Lower lobe of right lung (tissue), 2 donors: ENCODE data around the gene STIM1. TPM values are rescaled to one million over a fixed set of nuclear protein-coding genes. Genes with fewer than 3 reads are reported as not detected.

Experiments
- ATAC-seq, 2 donors: fragments of 200-7000 bp; cut with Tn5 transposase; one replicate each; pipeline ENCODE4 v1.9.1; 2020 to 2022; ENCODE audit warnings: mild to moderate bottlenecking in 2 of 2, moderate library complexity in 2 of 2
- DNase-seq: peaks from one replicate; pipeline ENCODE4 v3.0.0-alpha.2; 2020
- H3K27ac ChIP-seq: fragments of 200-600 bp; one replicate; pipeline ENCODE4 v1.8.0; 2022
- H3K27me3 ChIP-seq: fragments of 200-600 bp; one replicate; pipeline ENCODE4 v1.8.0; 2022; ENCODE audit warnings: low read depth
- H3K36me3 ChIP-seq: fragments of 200-600 bp; one replicate; pipeline ENCODE4 v1.8.0; 2022; ENCODE audit warnings: mild to moderate bottlenecking
- H3K4me1 ChIP-seq: fragments of 200-600 bp; one replicate; pipeline ENCODE4 v1.8.0; 2022
- H3K4me3 ChIP-seq: fragments of 200-600 bp; one replicate; pipeline ENCODE4 v1.8.0; 2022; ENCODE audit warnings: mild to moderate bottlenecking
- H3K9me3 ChIP-seq: fragments of 200-600 bp; one replicate; pipeline ENCODE4 v1.8.0; 2022
- intact Hi-C: fragments of 100-400 bp; cut with DNase I; formaldehyde crosslinking; loops from one replicate; pipeline ENCODE4 v1.11.0; 2022
- total RNA-seq: library from RNA; stranded (reverse); fragmentation: NEBNext Ultra II Directional; extraction: Animal tissue kit (Norgen Biotek cat#: 25700); gene quantifications from one replicate; pipeline ENCODE4 v1.2.1, GENCODE V29; 2021
- TF ChIP-seq, protein P1 (sequence below): fragments of 200-600 bp; IDR thresholded peaks from one replicate; pipeline ENCODE4 v1.8.0; 2022; ENCODE audit warnings: antibody characterized with exemption, mild to moderate bottlenecking
- donor health status: DM: no; HTN: yes; CAD: no; lungs with severe emphysema.

Gene STIM1
- total RNA-seq, 1 donor from 2014 or later, result 59.5 TPM

GRCh38 chr11:3832816-3833215 lies 22.6 kb upstream of the STIM1 start:
- Histone ChIP-seq H3K4me1 (peaks cover 80% of the 10 kb centered on the region), H3K4me3 (no peak overlapping the region), H3K27ac (peak overlapping the region; percentile 40), H3K9me3 (no peaks in the 10 kb centered on the region), H3K36me3 (peaks cover 25% of the 10 kb centered on the region), H3K27me3 (no peaks in the 10 kb centered on the region)
- ATAC-seq, result no peak
- DNase-seq, result no peak
- TF ChIP-seq, protein P1, sequence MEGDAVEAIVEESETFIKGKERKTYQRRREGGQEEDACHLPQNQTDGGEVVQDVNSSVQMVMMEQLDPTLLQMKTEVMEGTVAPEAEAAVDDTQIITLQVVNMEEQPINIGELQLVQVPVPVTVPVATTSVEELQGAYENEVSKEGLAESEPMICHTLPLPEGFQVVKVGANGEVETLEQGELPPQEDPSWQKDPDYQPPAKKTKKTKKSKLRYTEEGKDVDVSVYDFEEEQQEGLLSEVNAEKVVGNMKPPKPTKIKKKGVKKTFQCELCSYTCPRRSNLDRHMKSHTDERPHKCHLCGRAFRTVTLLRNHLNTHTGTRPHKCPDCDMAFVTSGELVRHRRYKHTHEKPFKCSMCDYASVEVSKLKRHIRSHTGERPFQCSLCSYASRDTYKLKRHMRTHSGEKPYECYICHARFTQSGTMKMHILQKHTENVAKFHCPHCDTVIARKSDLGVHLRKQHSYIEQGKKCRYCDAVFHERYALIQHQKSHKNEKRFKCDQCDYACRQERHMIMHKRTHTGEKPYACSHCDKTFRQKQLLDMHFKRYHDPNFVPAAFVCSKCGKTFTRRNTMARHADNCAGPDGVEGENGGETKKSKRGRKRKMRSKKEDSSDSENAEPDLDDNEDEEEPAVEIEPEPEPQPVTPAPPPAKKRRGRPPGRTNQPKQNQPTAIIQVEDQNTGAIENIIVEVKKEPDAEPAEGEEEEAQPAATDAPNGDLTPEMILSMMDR, result no peak
- intact Hi-C loops, result no loop called here

- ATAC-seq, result no peak
- Histone ChIP-seq H3K27me3 (no peaks in the 10 kb centered on the region), H3K9me3 (no peaks in the 10 kb centered on the region), H3K27ac (peak overlapping the region; percentile 66), H3K4me3 (no peak overlapping the region), H3K36me3 (peaks cover 21% of the 10 kb centered on the region), H3K4me1 (peaks cover 86% of the 10 kb centered on the region)
- TF ChIP-seq, protein P1, result no peak
- no peak for DNase-seq
- intact Hi-C loops, result no loop called here
Measured at GRCh38 chr11:3833449-3833848, 22.0 kb upstream of the STIM1 start.

- Histone ChIP-seq H3K9me3 (no peaks in the 10 kb centered on the region), H3K4me3 (no peak overlapping the region), H3K27me3 (no peaks in the 10 kb centered on the region), H3K4me1 (peaks cover 93% of the 10 kb centered on the region), H3K27ac (peak overlapping the region; percentile 66), H3K36me3 (peaks cover 19% of the 10 kb centered on the region)
- TF ChIP-seq, protein P1, result no peak
- DNase-seq (no peak), ATAC-seq (no peak)
- intact Hi-C loops, result no loop called here
Measured at GRCh38 chr11:3834349-3834663, 21.2 kb upstream of the STIM1 start.

GRCh38 chr11:3834664-3835461 lies 20.6 kb upstream of the STIM1 start:
- intact Hi-C loops, result no loop called here
- peak overlapping the region; percentile 66 for H3K27ac ChIP-seq
- DNase-seq, result peak; percentile 79
- peaks cover 13% of the 10 kb centered on the region for H3K36me3 ChIP-seq
- peak; percentile 28 to 53 for ATAC-seq
- peaks cover 97% of the 10 kb centered on the region for H3K4me1 ChIP-seq
- no peak overlapping the region for H3K4me3 ChIP-seq
- H3K9me3 ChIP-seq, result no peaks in the 10 kb centered on the region
- H3K27me3 ChIP-seq, result no peaks in the 10 kb centered on the region
- TF ChIP-seq, protein P1, result no peak

- ATAC-seq (no peak), DNase-seq (no peak)
- TF ChIP-seq, protein P1, result no peak
- H3K36me3 ChIP-seq, result peaks cover 5% of the 10 kb centered on the region
- no peak overlapping the region for H3K4me3 ChIP-seq
- peaks cover 91% of the 10 kb centered on the region for H3K4me1 ChIP-seq
- peak overlapping the region; percentile 66 for H3K27ac ChIP-seq
- H3K9me3 ChIP-seq, result no peaks in the 10 kb centered on the region
- intact Hi-C loops, result no loop called here
- no peaks in the 10 kb centered on the region for H3K27me3 ChIP-seq
Measured at GRCh38 chr11:3835751-3836150, 19.7 kb upstream of the STIM1 start.
